ENCODE measurements around the gene PAWR.

GRCh38 chr12:79569679-79570078 lies 121.1 kb downstream of the PAWR start:
- TF ChIP-seq POLR2A (IDR thresholded peaks at IDR 0.05) (no peak), CTCF (IDR thresholded peaks at IDR 0.05) (no peak)
